Measurements from ENCODE around the gene LRRC7.

LRRC7 gene

GRCh38 chr1:69852151-69852550 lies 284.4 kb downstream of the LRRC7 start:
- no peak for TF ChIP-seq CTCF (IDR thresholded peaks at IDR 0.05)
- no peak for DNase-seq (ENCODE audit: low spot score)

GRCh38 chr1:69852706-69853105 lies 285.0 kb downstream of the LRRC7 start:
- no peak for DNase-seq (ENCODE audit: low spot score)
- H3K4me3 ChIP-seq = no peak overlapping the region
- no peak for TF ChIP-seq CTCF (IDR thresholded peaks at IDR 0.05)
- no peak overlapping the region for H3K27ac ChIP-seq

More at GRCh38 chr1:69852151-69852550, 284.4 kb downstream of the LRRC7 start:
- no peak overlapping the region for H3K4me3 ChIP-seq
- no peak overlapping the region for H3K27ac ChIP-seq

GRCh38 chr1:69858534-69858933 lies 290.8 kb downstream of the LRRC7 start:
- H3K4me3 ChIP-seq = no peak overlapping the region
- no peak for DNase-seq (ENCODE audit: low spot score)
- no peak overlapping the region for H3K27ac ChIP-seq
- TF ChIP-seq CTCF (IDR thresholded peaks at IDR 0.05) = no peak

GRCh38 chr1:69861641-69862040 lies 293.9 kb downstream of the LRRC7 start:
- DNase-seq (ENCODE audit: low spot score) = no peak

GRCh38 chr1:69862906-69863305 lies 295.2 kb downstream of the LRRC7 start:
- Histone ChIP-seq H3K4me3 (no peak overlapping the region), H3K27ac (no peak overlapping the region)
- TF ChIP-seq CTCF (IDR thresholded peaks at IDR 0.05) = no peak
- DNase-seq (ENCODE audit: low spot score) = no peak

More at GRCh38 chr1:69861641-69862040, 293.9 kb downstream of the LRRC7 start:
- TF ChIP-seq CTCF (IDR thresholded peaks at IDR 0.05) = no peak
- H3K27ac ChIP-seq = no peak overlapping the region
- no peak overlapping the region for H3K4me3 ChIP-seq

- DNase-seq (ENCODE audit: low spot score) = no peak
- no peak overlapping the region for H3K27ac ChIP-seq
Measured at GRCh38 chr1:69863704-69864103, 296.0 kb downstream of the LRRC7 start.

More at GRCh38 chr1:69863704-69864103, 296.0 kb downstream of the LRRC7 start:
- TF ChIP-seq CTCF (IDR thresholded peaks at IDR 0.05) = no peak
- H3K4me3 ChIP-seq = no peak overlapping the region

Data from coronary artery (tissue), 2 donors.